Activated naive CD4-positive, alpha-beta T cell treated with Interleukin-2 at 50 U/mL for 16 hours (primary cell): Measurements from ENCODE around the gene A4GNT.

Experiments
- DNase-seq: peaks from one replicate; pipeline ENCODE4 v3.0.0-alpha.2; 2020

A4GNT gene

GRCh38 chr3:138078096-138078495 lies 54.1 kb downstream of the A4GNT start:
- DNase-seq = no peak
